CD4-positive, alpha-beta T cell treated with Interleukin-6 at 100 ng/mL for 8 hours (primary cell): ENCODE results near the gene PLCE1.

Experiments used
- DNase-seq: peaks from one replicate; pipeline ENCODE4 v3.0.0-alpha.2; 2020; ENCODE audit warnings: mixed read lengths, low spot score

PLCE1 gene

GRCh38 chr10:93994438-93994801, 689 bp downstream of the PLCE1 start:
- DNase-seq, result no peak

- no peak for DNase-seq
Measured at GRCh38 chr10:93995182-93995581, 1.5 kb downstream of the PLCE1 start.

GRCh38 chr10:93995598-93996271, 2.0 kb downstream of the PLCE1 start:
- no peak for DNase-seq

GRCh38 chr10:93996551-93996950, 2.8 kb downstream of the PLCE1 start:
- DNase-seq, result no peak

- no peak for DNase-seq
Measured at GRCh38 chr10:93997546-93997945, 3.8 kb downstream of the PLCE1 start.

- no peak for DNase-seq
Measured at GRCh38 chr10:93999401-93999851, 5.7 kb downstream of the PLCE1 start.

GRCh38 chr10:94000638-94001415, 7.1 kb downstream of the PLCE1 start:
- DNase-seq, result no peak

- no peak for DNase-seq
Measured at GRCh38 chr10:94001416-94001810, 7.7 kb downstream of the PLCE1 start.

- DNase-seq, result no peak
Measured at GRCh38 chr10:94002156-94002555, 8.4 kb downstream of the PLCE1 start.

- DNase-seq, result no peak
Measured at GRCh38 chr10:94003488-94003887, 9.8 kb downstream of the PLCE1 start.

GRCh38 chr10:94005050-94005449, 11.3 kb downstream of the PLCE1 start:
- DNase-seq, result no peak

- no peak for DNase-seq
Measured at GRCh38 chr10:94006591-94007550, 13.1 kb downstream of the PLCE1 start.

GRCh38 chr10:94008526-94008925, 14.8 kb downstream of the PLCE1 start:
- no peak for DNase-seq

GRCh38 chr10:94010116-94010515, 16.4 kb downstream of the PLCE1 start:
- DNase-seq, result no peak

- DNase-seq, result no peak
Measured at GRCh38 chr10:94010886-94011285, 17.2 kb downstream of the PLCE1 start.

- no peak for DNase-seq
Measured at GRCh38 chr10:94011296-94011695, 17.6 kb downstream of the PLCE1 start.

GRCh38 chr10:94012834-94013233, 19.1 kb downstream of the PLCE1 start:
- no peak for DNase-seq

GRCh38 chr10:94013331-94013760, 19.6 kb downstream of the PLCE1 start:
- DNase-seq, result no peak

GRCh38 chr10:94014304-94014703, 20.6 kb downstream of the PLCE1 start:
- no peak for DNase-seq

- DNase-seq, result no peak
Measured at GRCh38 chr10:94016727-94017714, 23.3 kb downstream of the PLCE1 start.

- no peak for DNase-seq
Measured at GRCh38 chr10:94018107-94018506, 24.4 kb downstream of the PLCE1 start.
